ENCODE measurements around the gene IGFBP7.

Gene IGFBP7

DNA sequence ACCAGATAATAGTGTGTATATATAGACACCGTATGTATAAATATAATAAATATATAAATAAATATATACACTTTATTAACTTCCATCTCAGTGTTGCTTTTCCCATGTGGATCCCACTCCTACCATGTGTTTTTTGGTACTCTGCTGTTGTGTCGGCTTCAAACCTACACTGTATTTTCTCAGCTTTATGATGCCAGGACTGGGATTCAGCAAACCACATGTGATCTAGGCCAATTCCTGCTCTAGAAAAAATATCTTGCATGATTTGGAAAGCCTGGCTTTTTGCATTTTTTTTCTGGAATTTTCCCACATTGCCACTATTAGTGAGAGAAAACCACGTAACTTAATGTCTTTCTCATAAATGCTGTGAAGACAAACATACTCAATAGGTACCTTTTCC, 75.7 kb downstream of the IGFBP7 start:
- no peak for DNase-seq

DNA sequence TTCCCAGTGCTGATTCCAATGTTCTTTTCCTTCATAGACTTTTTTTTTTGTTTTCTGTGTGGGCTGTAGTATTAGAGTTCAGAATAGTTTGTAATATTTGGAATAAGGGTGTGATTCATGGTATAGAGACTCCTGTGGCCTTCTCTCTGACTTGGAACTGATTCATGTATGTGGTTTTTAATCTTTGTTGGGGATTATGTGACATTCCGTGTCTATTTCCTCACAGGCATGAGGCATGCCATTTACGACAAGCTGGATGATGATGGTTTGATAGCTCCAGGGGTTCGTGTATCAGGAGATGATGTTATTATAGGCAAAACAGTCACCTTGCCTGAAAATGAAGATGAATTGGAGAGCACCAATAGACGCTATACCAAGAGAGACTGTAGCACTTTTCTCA, 87.1 kb downstream of the IGFBP7 start:
- DNase-seq: no peak

DNA sequence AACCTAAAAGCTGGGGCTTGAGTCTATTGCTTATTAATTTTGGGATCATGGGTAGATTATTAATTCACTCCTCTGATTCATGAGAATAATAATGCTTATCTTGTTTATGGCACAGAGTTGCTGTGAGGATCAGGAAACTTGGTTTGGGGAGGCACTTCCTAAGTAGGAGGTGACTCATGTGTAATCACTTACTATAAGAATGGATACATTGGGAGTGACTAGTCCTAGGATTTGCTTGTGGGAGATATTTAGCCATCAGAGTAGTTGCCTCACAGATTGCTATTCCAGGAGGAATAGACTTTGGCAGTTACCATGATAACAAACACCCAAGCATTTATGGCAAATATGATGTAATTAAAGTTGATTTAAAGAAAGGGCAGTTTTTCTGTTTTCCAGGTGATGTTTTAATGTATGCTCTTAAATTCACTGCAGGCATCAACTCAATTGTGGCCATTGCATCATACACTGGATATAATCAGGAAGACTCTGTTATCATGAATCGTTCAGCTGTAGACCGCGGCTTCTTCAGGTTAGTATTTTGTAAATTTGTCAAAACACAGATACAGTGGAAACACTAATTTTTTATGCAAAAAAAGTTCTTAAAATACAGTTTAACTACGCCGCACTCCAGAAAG, 89.6 kb downstream of the IGFBP7 start:
- no peak for DNase-seq

DNA sequence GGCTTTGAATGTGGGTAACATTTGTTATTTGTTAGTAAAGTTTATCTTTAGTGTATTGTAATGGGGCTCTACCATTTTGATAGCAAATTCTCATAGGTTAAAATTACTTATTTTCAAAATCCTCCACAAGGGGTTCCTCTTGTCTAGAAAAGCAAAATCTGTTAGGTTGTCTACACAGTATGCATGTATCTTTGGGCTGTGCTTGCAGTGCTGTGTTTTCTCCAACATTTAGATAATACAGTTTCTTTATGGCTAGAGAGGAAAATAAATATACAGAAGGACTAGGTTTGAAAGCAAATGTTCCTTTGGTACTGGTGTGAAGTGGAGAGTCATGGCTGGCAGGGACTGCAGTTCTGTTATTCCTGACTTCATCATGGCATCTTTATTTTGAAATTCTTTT, 91.2 kb downstream of the IGFBP7 start:
- DNase-seq: no peak

DNA sequence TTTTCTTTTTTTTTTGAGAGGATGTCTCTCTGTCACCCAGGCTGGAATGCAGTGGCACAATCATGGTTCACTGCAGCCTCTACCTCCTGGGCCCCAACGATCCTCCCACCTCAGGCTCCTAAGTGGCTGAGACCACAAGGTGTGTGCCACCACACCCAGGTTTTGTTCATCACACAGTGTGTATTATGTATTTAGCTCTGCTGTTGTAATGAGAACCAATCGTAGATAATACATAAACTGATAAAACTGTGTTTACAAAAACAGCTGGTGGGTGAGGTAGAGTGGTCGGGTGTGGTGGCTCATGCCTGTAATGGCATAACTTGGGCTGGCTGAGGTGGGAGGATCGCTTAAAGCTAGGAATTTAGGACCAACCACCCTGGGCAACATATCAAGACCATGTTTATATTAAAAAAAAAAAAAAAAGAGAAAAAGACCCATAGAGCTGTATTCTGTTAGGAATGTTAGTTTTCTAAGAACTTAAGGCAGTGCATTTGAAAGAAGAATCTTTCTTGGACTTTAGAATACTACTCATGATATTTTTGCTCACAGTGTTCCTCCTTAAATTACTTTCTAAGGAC, 96.6 kb downstream of the IGFBP7 start:
- DNase-seq: no peak

DNA sequence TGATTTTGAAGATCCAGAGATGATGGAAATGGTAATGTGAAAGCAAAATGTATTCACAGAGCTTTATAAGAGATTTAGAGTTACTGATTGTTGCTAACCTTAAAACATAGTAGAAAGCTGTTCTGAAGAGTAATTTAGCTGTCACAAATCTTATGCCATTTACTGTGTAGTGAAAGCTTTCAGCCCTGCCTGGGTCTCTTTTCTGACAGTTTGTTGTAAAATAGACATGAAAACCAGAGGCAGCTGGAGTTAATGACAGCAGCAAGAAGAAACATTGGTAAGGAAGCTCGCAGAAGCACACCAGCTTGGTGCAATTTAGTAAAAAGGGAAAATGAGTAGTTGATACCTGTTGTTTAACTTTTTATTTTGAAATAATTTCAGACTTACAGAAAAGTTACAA, 110.4 kb downstream of the IGFBP7 start:
- DNase-seq: no peak

DNA sequence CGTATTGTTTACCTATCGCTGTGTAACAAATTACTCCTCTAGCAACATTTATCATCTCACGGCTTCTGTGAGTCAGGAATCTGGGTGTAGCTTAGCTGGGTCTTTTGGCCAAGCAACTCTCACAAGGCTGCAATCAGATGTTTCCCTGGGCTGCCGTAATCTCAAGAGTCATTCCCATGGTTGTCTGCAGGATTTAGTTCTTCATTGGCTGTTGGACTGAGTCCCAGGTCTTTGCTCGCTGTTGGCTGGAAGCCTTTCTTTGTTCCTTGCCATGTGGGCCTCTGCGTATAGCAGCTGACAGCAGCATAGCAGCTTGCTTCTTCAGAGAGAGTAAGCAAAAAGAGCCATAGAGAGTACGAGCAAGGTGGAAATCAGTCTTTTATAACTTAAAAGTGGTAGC, 114.7 kb downstream of the IGFBP7 start:
- no peak for DNase-seq

DNA sequence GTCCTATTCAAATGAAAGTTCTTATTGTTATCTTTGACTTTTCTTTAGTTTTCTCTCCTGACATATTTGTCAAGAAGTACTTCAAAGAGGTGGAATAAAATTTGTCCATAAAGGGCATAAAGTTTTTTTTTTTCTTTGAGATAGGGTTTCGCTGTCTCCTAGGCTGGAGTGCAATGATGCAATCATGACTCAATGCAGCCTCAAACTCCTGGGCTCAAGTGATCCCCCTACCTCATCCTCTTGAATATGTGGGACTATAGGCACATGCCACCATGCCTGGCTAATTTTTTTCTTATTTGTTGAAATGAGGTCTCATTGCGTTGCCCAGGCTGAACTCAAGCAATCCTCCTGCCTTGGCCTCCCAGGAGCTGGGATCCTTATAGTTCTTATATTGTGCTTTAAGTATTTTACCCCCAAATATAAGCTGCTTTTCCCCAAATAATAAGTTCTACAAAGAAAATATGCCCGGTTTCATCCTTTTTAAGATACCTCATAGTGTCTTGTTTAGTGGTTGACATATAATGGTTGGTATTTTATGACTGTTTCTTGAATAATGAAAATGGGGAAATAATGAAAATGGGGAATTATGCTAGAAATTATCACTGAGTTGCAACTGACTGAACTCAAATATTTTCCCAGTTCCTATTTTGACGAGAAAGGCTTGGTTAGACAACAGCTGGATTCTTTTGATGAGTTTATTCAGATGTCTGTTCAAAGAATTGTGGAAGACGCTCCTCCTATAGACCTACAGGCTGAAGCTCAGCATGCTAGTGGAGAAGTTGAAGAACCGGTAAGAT, 119.9 kb downstream of the IGFBP7 start:
- DNase-seq: no peak

DNA sequence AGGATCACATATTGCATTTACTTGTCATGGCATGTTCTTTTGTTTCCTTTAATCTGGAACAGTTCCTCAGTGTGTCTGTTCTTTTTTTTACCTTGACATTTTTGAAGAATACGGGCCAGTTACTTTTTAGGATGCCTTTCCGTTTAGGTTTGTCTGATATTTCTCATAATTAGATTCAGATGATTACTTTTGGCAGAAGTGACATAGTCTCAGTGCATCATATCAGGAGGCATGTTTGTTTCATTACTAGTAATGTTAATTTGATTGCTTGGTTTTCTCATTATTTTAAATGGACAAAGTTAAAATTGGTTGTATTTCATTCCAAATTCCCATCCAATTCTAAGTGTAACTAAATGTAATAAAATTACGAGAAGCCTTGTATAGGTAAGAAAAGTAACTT, 123.2 kb downstream of the IGFBP7 start:
- no peak for DNase-seq

DNA sequence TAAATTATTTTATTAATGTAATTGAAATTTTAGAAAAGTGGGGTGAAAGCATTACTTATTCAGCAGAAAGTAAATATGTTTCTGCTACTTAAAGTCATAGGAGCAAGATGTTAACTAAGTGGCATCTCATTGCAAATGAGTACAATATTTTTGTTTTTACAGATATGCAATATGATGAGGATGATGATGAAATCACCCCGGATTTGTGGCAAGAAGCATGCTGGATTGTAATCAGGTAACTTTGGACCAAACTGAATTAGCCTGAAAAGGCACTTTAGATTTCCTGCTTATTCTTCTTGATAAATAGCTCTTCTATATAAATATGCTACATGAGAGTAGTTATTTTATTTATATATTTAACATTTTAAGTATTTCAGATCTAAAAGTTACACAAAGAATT, 124.0 kb downstream of the IGFBP7 start:
- no peak for DNase-seq

DNA sequence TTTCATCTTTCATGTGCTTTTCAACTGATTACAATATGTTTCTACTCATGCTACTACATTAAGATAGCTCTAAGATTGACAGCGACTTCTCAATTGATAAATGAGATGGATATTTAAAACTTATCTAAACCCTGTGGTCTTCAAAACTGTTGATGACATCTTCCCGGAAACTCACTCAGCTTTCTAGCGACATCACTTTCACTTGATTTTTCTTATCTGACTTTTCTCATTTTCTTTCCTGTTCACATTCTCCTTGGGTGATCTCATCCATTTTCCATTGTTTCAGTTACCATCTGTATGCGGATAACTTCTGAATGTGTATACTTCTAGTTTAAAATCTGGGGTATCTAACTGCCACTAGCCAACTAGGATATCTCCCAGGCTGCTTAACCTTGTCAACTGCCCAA, 128.4 kb downstream of the IGFBP7 start:
- DNase-seq: no peak

Data from GOT3 (cell line).